HG03159 (cell line): ENCODE data around the gene MYCBP2.
"Not testable (repeated sequence)": the region's sequence is repeated elsewhere in the genome, so short reads cannot be mapped to it uniquely, and the experiment has no call there.

Experiments used
- ATAC-seq: cut with Tn5 transposase; IDR thresholded peaks from one replicate; pipeline ENCODE4 v1.9.1; 2021; ENCODE audit warnings: mild to moderate bottlenecking, moderate library complexity; ENCODE audit not compliant: unreplicated experiment

MYCBP2 gene

GRCh38 chr13:77034881-77035280 is 292.0 kb downstream of the MYCBP2 start:
- no peak for ATAC-seq

- ATAC-seq, result no peak
These were observed 293.1 kb downstream of the MYCBP2 start for GRCh38 chr13:77033717-77034302.

- ATAC-seq, result no peak
These were observed 295.1 kb downstream of the MYCBP2 start for GRCh38 chr13:77031656-77032243.

GRCh38 chr13:77029436-77029835 is 297.5 kb downstream of the MYCBP2 start:
- ATAC-seq, result no peak

- ATAC-seq, result no peak
These were observed 298.7 kb downstream of the MYCBP2 start for GRCh38 chr13:77028202-77028601.

- peak; percentile 55 for ATAC-seq
These were observed 299.9 kb downstream of the MYCBP2 start, which contains the start of gene FBXL3 for GRCh38 chr13:77026861-77027621. FBXL3 (minus strand) TSS chr13:77027159; CDS start chr13:77021860, 5,299 bp downstream.

GRCh38 chr13:77026255-77026860 is 300.5 kb downstream of the MYCBP2 start:
- peak; percentile 51 for ATAC-seq

- no peak for ATAC-seq
These were observed 304.6 kb downstream of the MYCBP2 start for GRCh38 chr13:77022341-77022740.

GRCh38 chr13:77019756-77020155 is 307.1 kb downstream of the MYCBP2 start:
- ATAC-seq, result no peak

GRCh38 chr13:77016888-77017623 is 309.8 kb downstream of the MYCBP2 start:
- ATAC-seq, result no peak

- ATAC-seq, result no peak
These were observed 310.6 kb downstream of the MYCBP2 start for GRCh38 chr13:77016251-77016812.

GRCh38 chr13:77014906-77015685 is 311.8 kb downstream of the MYCBP2 start:
- no peak for ATAC-seq

- no peak for ATAC-seq
These were observed 312.9 kb downstream of the MYCBP2 start for GRCh38 chr13:77013853-77014542.

GRCh38 chr13:77009719-77010118 is 317.2 kb downstream of the MYCBP2 start:
- ATAC-seq, result not testable (repeated sequence)

- ATAC-seq, result no peak
These were observed 317.9 kb downstream of the MYCBP2 start for GRCh38 chr13:77009011-77009410.

- not testable (repeated sequence) for ATAC-seq
These were observed 318.6 kb downstream of the MYCBP2 start for GRCh38 chr13:77008337-77008736.

- ATAC-seq, result no peak
These were observed 324.2 kb downstream of the MYCBP2 start for GRCh38 chr13:77002590-77003190.

GRCh38 chr13:77001963-77002587 is 324.8 kb downstream of the MYCBP2 start:
- ATAC-seq, result no peak
